VCaP (cell line): ENCODE data around the gene ATXN7.

Source experiments
- H3K27ac ChIP-seq: fragments of 450-650 bp; 2 replicates; pipeline ENCODE4 v1.5.1; 2017
- CTCF ChIP-seq: fragments of 450-650 bp; conservative IDR thresholded peaks from 2 replicates; pipeline ENCODE4 v1.5.1; 2017; ENCODE audit warnings: mild to moderate bottlenecking, moderate library complexity

Gene ATXN7

GRCh38 chr3:63942528-63942927 is 78.9 kb downstream of the ATXN7 start:
- no peak for TF ChIP-seq CTCF
- H3K27ac ChIP-seq = no peak overlapping the region

- H3K27ac ChIP-seq = no peak overlapping the region
- TF ChIP-seq CTCF = no peak
These were observed 80.0 kb downstream of the ATXN7 start for GRCh38 chr3:63943678-63944077.

- no peak for TF ChIP-seq CTCF
- H3K27ac ChIP-seq = no peak overlapping the region
These were observed 82.0 kb downstream of the ATXN7 start for GRCh38 chr3:63945558-63946096.

- no peak overlapping the region for H3K27ac ChIP-seq
- TF ChIP-seq CTCF = no peak
These were observed 83.1 kb downstream of the ATXN7 start for GRCh38 chr3:63946753-63947152.

GRCh38 chr3:63947594-63947993 is 83.9 kb downstream of the ATXN7 start:
- H3K27ac ChIP-seq = no peak overlapping the region
- TF ChIP-seq CTCF = no peak

GRCh38 chr3:63949005-63949404 is 85.3 kb downstream of the ATXN7 start:
- H3K27ac ChIP-seq = no peak overlapping the region
- TF ChIP-seq CTCF = no peak

- no peak overlapping the region for H3K27ac ChIP-seq
These were observed 87.0 kb downstream of the ATXN7 start for GRCh38 chr3:63950698-63951097.

More at GRCh38 chr3:63950698-63951097, 87.0 kb downstream of the ATXN7 start:
- no peak for TF ChIP-seq CTCF
